Coronary artery (tissue), 2 donors: Measurements from ENCODE around the gene JUND.

ENCODE experiments used
- DNase-seq: peaks from one replicate; pipeline ENCODE4 v3.0.0-alpha.2; 2017; ENCODE audit warnings: low spot score
- H3K27ac ChIP-seq, 2 donors: fragments of 200-600 bp; sonication (generic); one replicate each; pipeline ENCODE4 v1.5.1; 2016 to 2019
- H3K4me3 ChIP-seq: fragments of 200-600 bp; sonication (generic); 2 replicates; pipeline ENCODE4 v1.5.1; 2016; ENCODE audit warnings: mild to moderate bottlenecking, moderate library complexity
- CTCF ChIP-seq: fragments of 200-600 bp; sonication (generic); IDR thresholded peaks from one replicate; pipeline ENCODE4 v1.5.1; 2019; ENCODE audit warnings: antibody characterized with exemption

The JUND gene

GRCh38 chr19:18289471-18290301 lies 8.3 kb upstream of the JUND start:
- peak overlapping the region; percentile 97 to 100 for H3K27ac ChIP-seq
- H3K4me3 ChIP-seq = peak overlapping the region; percentile 23
- no peak for DNase-seq
- TF ChIP-seq CTCF = no peak

DNA sequence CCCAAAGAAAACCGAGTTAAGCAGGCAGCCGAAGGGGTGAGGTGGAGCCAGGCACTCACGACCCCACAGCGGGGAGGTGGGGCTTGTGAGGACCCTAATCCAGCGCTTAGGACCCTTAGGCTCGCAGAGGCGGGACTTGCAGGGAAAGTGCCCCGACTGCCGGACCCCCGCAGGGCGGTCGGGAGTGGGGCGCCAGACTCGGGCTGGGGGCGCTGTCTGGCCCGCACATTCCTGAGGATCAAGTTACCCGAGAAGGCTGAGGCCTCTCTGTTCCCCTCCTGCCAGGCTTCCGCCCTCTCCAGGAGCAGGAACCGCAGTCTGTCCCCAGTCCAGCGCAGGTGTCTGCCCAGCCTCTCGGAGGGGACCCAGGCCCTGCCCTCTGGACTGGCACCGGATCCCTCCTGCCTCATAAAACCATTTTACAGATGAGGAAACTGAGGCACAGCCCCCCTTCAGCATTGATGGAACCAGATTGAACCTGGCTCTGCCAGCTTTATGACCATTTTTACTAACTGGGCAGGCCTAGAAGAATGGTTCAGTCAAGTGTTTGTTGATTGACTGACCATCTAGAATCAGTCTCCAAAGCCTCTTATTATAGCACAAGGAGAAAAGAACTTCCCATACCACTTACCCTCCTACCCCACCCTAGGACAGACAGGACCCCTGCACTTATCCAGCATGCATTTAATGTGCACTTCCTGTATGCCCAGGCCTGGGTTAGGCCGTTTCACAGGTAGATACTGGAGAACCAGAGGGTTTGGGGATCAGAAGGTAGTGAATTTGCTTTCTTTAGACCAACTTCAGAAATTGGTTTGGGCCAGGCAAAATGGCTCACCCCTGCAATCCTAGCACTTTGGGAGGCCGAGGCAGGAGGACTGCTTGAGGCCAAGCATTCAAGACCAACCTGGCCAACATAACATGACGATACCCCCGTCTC lies 6.7 kb upstream of the JUND start:
- no peak for DNase-seq
- H3K27ac ChIP-seq = peak overlapping the region in 1 of 2 donors; percentile 49
- TF ChIP-seq CTCF = no peak
- no peak overlapping the region for H3K4me3 ChIP-seq

DNA sequence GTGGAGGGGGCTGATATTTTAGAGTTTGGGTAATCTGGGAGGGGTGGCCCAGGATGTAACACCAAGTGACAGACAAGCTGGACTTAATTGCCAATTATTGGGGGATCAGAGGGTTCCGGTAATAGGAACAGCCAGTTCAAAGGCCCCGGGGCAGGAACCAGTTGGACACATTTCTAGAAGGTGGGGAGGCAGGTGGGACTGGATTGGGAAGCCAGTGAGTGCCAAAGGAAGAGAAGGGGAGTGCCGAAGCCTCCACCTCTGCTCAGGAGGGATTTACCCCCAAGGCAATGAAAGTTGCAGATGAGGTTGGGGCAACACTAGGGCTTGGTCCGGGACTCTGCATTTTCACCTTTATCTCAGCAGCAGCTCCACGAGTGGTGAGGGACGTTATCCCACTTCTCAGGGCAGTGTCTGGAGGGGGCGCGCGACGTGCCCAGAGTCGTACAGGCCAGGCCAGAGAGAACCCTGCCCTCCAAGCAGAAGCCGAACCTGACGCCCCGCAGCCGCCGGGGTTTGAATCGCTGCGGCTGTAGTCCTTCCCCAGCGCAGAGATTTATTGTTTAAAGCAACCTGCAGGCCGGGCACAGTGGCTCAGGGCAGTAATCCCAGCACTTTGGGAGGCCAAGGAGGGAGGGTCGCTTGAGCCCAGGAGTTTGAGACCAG lies 5.7 kb upstream of the JUND start:
- no peak for DNase-seq

DNA sequence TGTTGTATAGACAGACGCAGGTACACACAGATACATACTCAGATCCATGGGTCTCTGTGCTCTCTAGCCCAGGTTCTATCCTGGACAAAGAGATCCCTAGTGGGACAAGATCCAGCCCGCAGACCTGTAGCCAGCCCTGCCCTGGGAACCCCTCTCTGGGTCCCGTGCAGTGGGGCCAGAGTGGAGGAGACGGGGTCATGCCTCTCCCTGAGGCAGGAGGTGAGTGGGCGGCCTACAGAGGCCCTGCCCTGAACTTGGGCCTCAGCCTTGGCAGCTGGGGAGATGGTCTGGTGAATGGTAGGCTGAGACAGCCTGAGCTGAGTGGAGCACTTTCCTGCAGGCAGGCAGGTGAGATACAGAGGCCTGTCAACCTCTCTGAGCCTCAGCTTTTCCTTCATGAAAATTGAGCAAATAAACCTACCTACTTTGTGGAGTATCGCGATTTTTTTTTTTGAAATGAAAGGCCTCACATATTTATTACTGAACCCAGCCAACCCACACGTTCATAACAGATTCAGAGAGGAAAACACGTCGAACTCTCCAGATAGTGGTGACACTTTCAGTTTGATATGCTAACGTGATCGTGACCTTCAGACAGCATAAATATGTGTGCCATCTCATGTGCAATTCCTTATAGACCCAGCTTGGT lies 3.4 kb upstream of the JUND start:
- TF ChIP-seq CTCF = no peak
- H3K27ac ChIP-seq = peak overlapping the region in 1 of 2 donors; percentile 64
- H3K4me3 ChIP-seq = no peak overlapping the region
- no peak for DNase-seq

More for the DNA sequence above, 5.7 kb upstream of the JUND start:
- H3K27ac ChIP-seq = peak overlapping the region in 1 of 2 donors; percentile 31
- no peak overlapping the region for H3K4me3 ChIP-seq
- no peak for TF ChIP-seq CTCF

DNA sequence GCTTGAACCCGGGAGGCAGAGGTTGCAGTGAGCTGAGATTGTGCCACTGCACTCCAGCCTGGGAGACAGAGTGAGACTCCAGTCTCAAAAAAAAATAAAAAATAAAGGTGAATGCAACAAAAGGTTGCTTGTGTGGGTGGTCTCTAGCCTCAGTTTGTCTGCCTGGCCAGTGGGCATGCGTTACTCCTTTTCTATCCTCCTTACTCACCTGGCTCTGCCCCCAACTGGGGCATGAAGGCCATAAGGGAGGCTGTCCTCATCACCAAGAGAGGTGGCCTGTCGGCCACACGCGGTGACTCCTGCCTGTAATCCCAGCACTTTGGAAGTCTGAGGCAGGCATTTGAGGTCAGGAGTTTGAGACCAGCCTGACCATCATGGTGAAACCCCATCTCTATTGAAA lies 1.9 kb upstream of the JUND start:
- DNase-seq = no peak
- H3K27ac ChIP-seq = peak overlapping the region; percentile 96 to 97
- no peak overlapping the region for H3K4me3 ChIP-seq
- no peak for TF ChIP-seq CTCF

GRCh38 chr19:18282788-18283141 lies 1.3 kb upstream of the JUND start:
- TF ChIP-seq CTCF = no peak
- Histone ChIP-seq H3K27ac (peak overlapping the region; percentile 96 to 97), H3K4me3 (peak overlapping the region; percentile 93)
- no peak for DNase-seq
